Glutamatergic neuron (in vitro differentiated cells): ENCODE measurements around the gene PLEKHA5. TPM values are rescaled to one million over a fixed set of nuclear protein-coding genes. Genes with fewer than 3 reads are reported as not detected.

Experiments used
- DNase-seq: peaks from one replicate; pipeline ENCODE4 v3.0.0; 2022
- H3K27ac Mint-ChIP-seq: one replicate; pipeline ENCODE4 v1.8.0; 2020; ENCODE audit warnings: mild to moderate bottlenecking, mixed read lengths, inconsistent platforms; ENCODE audit not compliant: unreplicated experiment
- H3K27me3 Mint-ChIP-seq: one replicate; pipeline ENCODE4 v1.8.0; 2020; ENCODE audit warnings: mild to moderate bottlenecking, moderate library complexity, mixed read lengths, inconsistent platforms; ENCODE audit not compliant: unreplicated experiment
- H3K36me3 Mint-ChIP-seq: one replicate; pipeline ENCODE4 v1.8.0; 2020; ENCODE audit warnings: mild to moderate bottlenecking, mixed read lengths, inconsistent platforms; ENCODE audit not compliant: unreplicated experiment
- H3K4me1 Mint-ChIP-seq: one replicate; pipeline ENCODE4 v1.8.0; 2020; ENCODE audit warnings: mild to moderate bottlenecking, low read depth, mixed read lengths, inconsistent platforms; ENCODE audit not compliant: unreplicated experiment
- H3K4me3 Mint-ChIP-seq: one replicate; pipeline ENCODE4 v1.8.0; 2020; ENCODE audit warnings: mild to moderate bottlenecking, mixed read lengths, inconsistent platforms; ENCODE audit not compliant: unreplicated experiment
- H3K9me3 Mint-ChIP-seq: one replicate; pipeline ENCODE4 v1.8.0; 2020; ENCODE audit warnings: mild to moderate bottlenecking, moderate library complexity, mixed read lengths, inconsistent platforms; ENCODE audit not compliant: unreplicated experiment
- total RNA-seq: library from RNA; stranded (reverse); fragmentation: NEBNext Ultra II Directional; extraction: Animal tissue kit (Norgen Biotek cat#: 25700); gene quantifications from one replicate; pipeline ENCODE4 v1.2.1, GENCODE V29; 2021; ENCODE audit not compliant: unreplicated experiment
- TF ChIP-seq, protein P1 (sequence below): fragments of 200-600 bp; sonication (generic); IDR thresholded peaks from one replicate; pipeline ENCODE4 v1.5.0; 2021; ENCODE audit not compliant: partially characterized antibody, unreplicated experiment

Gene PLEKHA5
- total RNA-seq, 1 donor from 2014 or later, result 314 TPM

GRCh38 chr12:19248929-19249602 lies 119.5 kb downstream of the PLEKHA5 start:
- H3K36me3 Mint-ChIP-seq, result no peaks in the 10 kb centered on the region
- H3K9me3 Mint-ChIP-seq, result peaks cover 16% of the 10 kb centered on the region
- peaks cover 10% of the 10 kb centered on the region for H3K27me3 Mint-ChIP-seq
- no peak for DNase-seq
- no peak overlapping the region for H3K4me3 Mint-ChIP-seq
- peaks cover 3% of the 10 kb centered on the region for H3K4me1 Mint-ChIP-seq
- TF ChIP-seq, protein P1, sequence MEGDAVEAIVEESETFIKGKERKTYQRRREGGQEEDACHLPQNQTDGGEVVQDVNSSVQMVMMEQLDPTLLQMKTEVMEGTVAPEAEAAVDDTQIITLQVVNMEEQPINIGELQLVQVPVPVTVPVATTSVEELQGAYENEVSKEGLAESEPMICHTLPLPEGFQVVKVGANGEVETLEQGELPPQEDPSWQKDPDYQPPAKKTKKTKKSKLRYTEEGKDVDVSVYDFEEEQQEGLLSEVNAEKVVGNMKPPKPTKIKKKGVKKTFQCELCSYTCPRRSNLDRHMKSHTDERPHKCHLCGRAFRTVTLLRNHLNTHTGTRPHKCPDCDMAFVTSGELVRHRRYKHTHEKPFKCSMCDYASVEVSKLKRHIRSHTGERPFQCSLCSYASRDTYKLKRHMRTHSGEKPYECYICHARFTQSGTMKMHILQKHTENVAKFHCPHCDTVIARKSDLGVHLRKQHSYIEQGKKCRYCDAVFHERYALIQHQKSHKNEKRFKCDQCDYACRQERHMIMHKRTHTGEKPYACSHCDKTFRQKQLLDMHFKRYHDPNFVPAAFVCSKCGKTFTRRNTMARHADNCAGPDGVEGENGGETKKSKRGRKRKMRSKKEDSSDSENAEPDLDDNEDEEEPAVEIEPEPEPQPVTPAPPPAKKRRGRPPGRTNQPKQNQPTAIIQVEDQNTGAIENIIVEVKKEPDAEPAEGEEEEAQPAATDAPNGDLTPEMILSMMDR, result no peak
- H3K27ac Mint-ChIP-seq, result peak overlapping the region; percentile 62

GRCh38 chr12:19251481-19252132 lies 122.1 kb downstream of the PLEKHA5 start:
- DNase-seq, result no peak
- H3K4me3 Mint-ChIP-seq, result no peak overlapping the region
- TF ChIP-seq, protein P1, result no peak
- peaks cover 16% of the 10 kb centered on the region for H3K9me3 Mint-ChIP-seq
- no peaks in the 10 kb centered on the region for H3K36me3 Mint-ChIP-seq
- peaks cover 3% of the 10 kb centered on the region for H3K4me1 Mint-ChIP-seq
- H3K27ac Mint-ChIP-seq, result no peak overlapping the region
- peaks cover 10% of the 10 kb centered on the region for H3K27me3 Mint-ChIP-seq

- Mint-ChIP-seq H3K36me3 (no peaks in the 10 kb centered on the region), H3K27ac (no peak overlapping the region), H3K27me3 (peaks cover 2% of the 10 kb centered on the region), H3K4me3 (no peak overlapping the region), H3K9me3 (peaks cover 5% of the 10 kb centered on the region), H3K4me1 (no peaks in the 10 kb centered on the region)
- TF ChIP-seq, protein P1, result no peak
- DNase-seq, result no peak
Observed at GRCh38 chr12:19260135-19260534, 130.6 kb downstream of the PLEKHA5 start.

DNA sequence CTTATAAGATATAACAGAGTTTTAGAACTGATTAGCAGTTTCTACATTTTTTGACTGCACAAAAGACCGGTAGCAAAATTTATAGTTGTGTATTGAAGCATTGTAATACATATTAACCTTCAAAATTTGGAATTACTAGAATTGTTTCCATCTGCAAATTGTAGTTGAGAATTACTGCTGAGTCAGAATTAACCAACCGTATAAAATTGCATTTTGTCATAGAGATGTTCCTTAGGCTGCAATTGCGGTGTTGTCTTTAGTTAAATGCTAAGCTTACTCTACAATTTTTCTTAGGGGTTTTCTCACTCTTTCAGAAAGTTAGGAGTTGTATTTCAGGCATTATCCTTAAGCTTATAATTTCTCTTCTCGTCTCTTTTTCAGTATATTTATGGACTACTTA lies 132.2 kb downstream of the PLEKHA5 start:
- Mint-ChIP-seq H3K9me3 (peaks cover 5% of the 10 kb centered on the region), H3K4me1 (no peaks in the 10 kb centered on the region), H3K4me3 (no peak overlapping the region), H3K27ac (no peak overlapping the region), H3K27me3 (peaks cover 2% of the 10 kb centered on the region), H3K36me3 (no peaks in the 10 kb centered on the region)
- TF ChIP-seq, protein P1, result no peak
- DNase-seq, result no peak

GRCh38 chr12:19263672-19264071 lies 134.1 kb downstream of the PLEKHA5 start:
- Mint-ChIP-seq H3K9me3 (peaks cover 9% of the 10 kb centered on the region), H3K4me3 (no peak overlapping the region), H3K36me3 (no peaks in the 10 kb centered on the region), H3K27ac (no peak overlapping the region), H3K27me3 (peaks cover 8% of the 10 kb centered on the region), H3K4me1 (no peaks in the 10 kb centered on the region)
- no peak for DNase-seq
- TF ChIP-seq, protein P1, result no peak
